Mesothelial cell of epicardium (in vitro differentiated cells): ENCODE measurements around the gene DDIAS. TPM values are rescaled to one million over a fixed set of nuclear protein-coding genes. Genes with fewer than 3 reads are reported as not detected.

ENCODE experiments used
- DNase-seq, 2 experiments: peaks; one replicate each; pipeline ENCODE4 v3.0.0; 2021; ENCODE audit warnings: low spot score in 2 of 2; ENCODE audit not compliant: unreplicated experiment in 2 of 2
- H3K27ac Mint-ChIP-seq: 2 replicates; pipeline ENCODE4 v1.8.0; 2021; ENCODE audit warnings: mixed read lengths
- H3K27me3 Mint-ChIP-seq: 2 replicates; pipeline ENCODE4 v1.8.0; 2021; ENCODE audit warnings: low read depth, mixed read lengths
- H3K36me3 Mint-ChIP-seq: 2 replicates; pipeline ENCODE4 v1.8.0; 2021; ENCODE audit warnings: mixed read lengths
- H3K4me1 Mint-ChIP-seq: 2 replicates; pipeline ENCODE4 v1.8.0; 2021; ENCODE audit warnings: mixed read lengths
- H3K4me3 Mint-ChIP-seq: 2 replicates; pipeline ENCODE4 v1.8.0; 2021; ENCODE audit warnings: mild to moderate bottlenecking, moderate library complexity, mixed read lengths
- H3K9me3 Mint-ChIP-seq: 2 replicates; pipeline ENCODE4 v1.8.0; 2021; ENCODE audit warnings: mixed read lengths
- total RNA-seq: library from RNA; stranded (reverse); gene quantifications from 3 replicates; pipeline ENCODE4 v1.2.1, GENCODE V29; 2021
- TF ChIP-seq, protein P1 (sequence below): fragments of 200-600 bp; sonication (generic); IDR thresholded peaks from one replicate; pipeline ENCODE4 v1.5.0; 2021; ENCODE audit warnings: antibody characterized with exemption; ENCODE audit not compliant: unreplicated experiment

DDIAS gene
- total RNA-seq, 1 donor from 2014 or later = 5.6 TPM

DNA sequence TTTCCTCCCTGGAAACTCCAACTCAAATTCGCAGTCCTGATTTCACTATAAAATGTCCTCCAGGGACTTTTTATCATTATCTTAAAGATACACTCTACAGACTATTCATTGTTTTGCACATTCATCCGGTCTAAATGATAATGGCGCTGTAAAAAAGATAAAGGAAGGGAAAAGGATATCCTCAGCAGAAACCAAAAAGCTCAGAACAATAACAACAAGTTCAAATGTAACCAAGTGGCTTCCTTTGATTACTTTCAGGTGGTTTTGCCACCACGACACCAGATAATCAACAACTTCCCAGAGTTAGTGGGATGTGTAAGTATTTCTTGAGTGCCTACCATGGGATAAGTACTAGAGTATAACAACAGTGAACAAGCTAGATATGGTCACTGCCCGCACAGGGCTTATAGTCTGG is 27.6 kb upstream of the DDIAS start:
- H3K4me1 Mint-ChIP-seq = peaks cover 13% of the 10 kb centered on the region
- H3K27ac Mint-ChIP-seq = peak overlapping the region; percentile 43
- no peak overlapping the region for H3K4me3 Mint-ChIP-seq
- H3K27me3 Mint-ChIP-seq = no peaks in the 10 kb centered on the region
- H3K9me3 Mint-ChIP-seq = peaks cover 20% of the 10 kb centered on the region
- TF ChIP-seq, protein P1, sequence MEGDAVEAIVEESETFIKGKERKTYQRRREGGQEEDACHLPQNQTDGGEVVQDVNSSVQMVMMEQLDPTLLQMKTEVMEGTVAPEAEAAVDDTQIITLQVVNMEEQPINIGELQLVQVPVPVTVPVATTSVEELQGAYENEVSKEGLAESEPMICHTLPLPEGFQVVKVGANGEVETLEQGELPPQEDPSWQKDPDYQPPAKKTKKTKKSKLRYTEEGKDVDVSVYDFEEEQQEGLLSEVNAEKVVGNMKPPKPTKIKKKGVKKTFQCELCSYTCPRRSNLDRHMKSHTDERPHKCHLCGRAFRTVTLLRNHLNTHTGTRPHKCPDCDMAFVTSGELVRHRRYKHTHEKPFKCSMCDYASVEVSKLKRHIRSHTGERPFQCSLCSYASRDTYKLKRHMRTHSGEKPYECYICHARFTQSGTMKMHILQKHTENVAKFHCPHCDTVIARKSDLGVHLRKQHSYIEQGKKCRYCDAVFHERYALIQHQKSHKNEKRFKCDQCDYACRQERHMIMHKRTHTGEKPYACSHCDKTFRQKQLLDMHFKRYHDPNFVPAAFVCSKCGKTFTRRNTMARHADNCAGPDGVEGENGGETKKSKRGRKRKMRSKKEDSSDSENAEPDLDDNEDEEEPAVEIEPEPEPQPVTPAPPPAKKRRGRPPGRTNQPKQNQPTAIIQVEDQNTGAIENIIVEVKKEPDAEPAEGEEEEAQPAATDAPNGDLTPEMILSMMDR = no peak
- no peak for DNase-seq
- peaks cover 20% of the 10 kb centered on the region for H3K36me3 Mint-ChIP-seq

DNA sequence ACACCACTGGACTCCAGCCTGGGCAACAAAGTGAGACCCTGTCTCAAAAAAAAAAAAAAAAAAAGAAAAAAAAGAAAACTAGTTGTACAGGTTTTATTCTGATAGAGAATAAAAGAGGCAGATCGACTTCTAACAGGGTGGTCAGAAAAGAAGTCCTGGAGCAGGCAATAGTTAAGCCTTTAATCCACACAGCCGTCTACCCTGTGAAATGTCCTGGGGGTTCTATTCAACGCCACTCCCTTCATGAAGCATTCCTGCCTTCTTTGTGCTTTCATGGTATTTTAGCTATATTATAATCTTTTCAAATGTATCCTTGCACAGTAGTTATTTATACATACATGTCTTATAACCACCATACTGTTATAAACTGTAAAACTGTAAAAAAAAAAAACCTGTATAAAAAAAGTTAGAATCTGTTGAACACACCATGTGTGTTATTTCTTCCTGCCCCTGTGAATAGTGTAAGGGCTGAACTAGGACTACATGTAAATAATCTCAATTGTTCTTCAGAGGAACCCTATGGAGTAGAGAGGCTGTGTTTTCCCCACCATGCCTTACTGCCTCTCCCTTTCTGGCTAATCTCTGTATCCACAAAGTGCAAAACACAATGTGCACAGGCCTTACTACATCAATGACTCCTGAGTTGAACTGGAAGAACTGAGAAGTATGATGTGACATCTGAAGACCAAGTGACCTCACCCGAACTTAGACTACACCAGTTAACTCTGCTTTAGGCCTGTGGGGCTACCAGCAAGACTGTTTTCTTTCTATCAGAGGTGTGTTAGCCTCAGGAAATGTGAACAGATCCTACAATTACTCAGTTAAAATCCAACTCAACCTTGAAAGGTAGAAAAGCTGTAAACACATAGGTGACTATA is 26.7 kb upstream of the DDIAS start:
- Mint-ChIP-seq H3K36me3 (peaks cover 28% of the 10 kb centered on the region), H3K4me1 (peaks cover 13% of the 10 kb centered on the region), H3K27me3 (no peaks in the 10 kb centered on the region), H3K9me3 (peaks cover 26% of the 10 kb centered on the region), H3K4me3 (no peak overlapping the region), H3K27ac (no peak overlapping the region)
- no peak for DNase-seq
- TF ChIP-seq, protein P1 = no peak

DNA sequence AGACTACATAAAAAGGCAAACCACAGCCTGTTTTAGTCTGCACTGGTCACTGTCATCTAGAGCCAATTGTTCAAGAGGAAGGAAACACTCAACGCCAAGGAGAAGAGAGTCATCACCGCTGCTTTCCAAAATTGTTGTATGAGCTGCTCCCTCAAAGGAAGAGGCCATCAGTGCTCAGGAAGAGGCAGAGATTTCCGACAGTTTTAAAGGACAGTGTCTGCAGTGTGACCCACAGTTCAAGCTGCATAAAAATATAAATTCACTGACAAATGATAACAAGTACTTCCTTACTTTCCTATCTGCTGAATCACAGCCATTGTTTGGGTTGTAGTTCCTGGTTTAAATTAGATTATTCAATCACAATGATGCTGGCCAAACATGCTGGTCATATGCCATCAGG is 17.7 kb upstream of the DDIAS start:
- Mint-ChIP-seq H3K4me1 (peaks cover 8% of the 10 kb centered on the region), H3K27me3 (no peaks in the 10 kb centered on the region), H3K4me3 (no peak overlapping the region), H3K27ac (no peak overlapping the region), H3K9me3 (peaks cover 18% of the 10 kb centered on the region), H3K36me3 (peaks cover 28% of the 10 kb centered on the region)
- TF ChIP-seq, protein P1 = no peak
- no peak for DNase-seq

DNA sequence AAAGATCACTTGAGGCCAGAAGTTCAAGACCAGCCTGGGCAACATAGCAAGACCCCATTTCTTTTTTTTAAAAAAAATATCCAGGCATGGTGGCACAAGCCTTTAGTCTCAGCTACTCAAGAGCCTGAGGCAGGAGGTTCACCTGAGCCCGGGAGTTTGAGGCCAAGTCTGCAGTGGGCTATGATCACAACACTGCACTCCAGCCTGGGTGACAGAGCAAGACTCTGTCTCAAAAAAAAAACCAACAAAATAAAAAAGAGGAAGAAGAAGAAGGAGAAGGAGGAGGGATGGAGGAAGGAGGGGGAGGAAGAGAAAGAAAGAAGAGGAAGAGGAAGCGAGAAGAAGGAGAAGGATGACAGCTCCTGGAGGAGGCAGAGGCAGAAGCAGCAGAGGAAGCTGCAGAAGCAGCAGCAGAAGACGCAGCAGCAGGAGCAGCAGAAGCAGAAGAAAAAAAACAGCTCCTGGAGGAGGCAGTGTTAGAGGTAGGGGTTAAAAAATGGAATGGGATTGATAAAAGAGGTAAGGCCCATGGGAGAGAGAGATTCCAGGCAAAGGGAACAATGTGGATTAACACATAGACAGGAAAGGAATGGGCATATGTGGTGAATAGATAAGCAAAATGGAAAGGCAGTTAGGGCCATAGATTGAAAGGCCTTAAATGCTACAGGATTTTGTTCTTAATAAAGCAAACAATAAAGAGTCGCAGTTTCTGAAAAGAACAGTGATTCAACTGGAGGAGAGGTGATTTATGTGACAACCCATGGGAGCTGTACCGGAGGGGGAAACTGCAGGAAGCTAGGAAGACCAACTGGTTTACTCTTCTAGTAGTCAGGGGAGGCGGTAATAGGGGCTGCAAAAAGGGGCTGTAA is 12.2 kb upstream of the DDIAS start:
- Mint-ChIP-seq H3K36me3 (peaks cover 3% of the 10 kb centered on the region), H3K4me1 (peaks cover 8% of the 10 kb centered on the region), H3K27ac (no peak overlapping the region), H3K9me3 (no peaks in the 10 kb centered on the region), H3K27me3 (no peaks in the 10 kb centered on the region), H3K4me3 (no peak overlapping the region)
- TF ChIP-seq, protein P1 = no peak
- no peak for DNase-seq

DNA sequence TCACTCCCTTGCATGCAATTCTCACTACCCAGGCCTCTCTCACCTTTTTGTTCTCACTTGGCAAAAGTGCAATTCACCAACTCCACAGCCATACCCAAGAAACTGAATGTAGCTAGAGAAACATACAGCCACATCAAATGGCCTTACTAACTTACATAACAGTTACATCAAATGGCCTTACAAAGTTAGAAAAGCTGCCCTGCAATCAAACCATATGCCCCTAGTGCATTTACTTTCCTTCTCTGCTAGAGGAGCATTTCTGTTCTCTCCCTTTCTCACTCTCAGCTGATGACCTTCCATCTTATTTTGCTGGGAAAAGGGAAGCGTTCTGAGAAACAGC is 11.6 kb upstream of the DDIAS start:
- Mint-ChIP-seq H3K27ac (no peak overlapping the region), H3K27me3 (no peaks in the 10 kb centered on the region), H3K36me3 (peaks cover 3% of the 10 kb centered on the region), H3K4me3 (no peak overlapping the region), H3K9me3 (no peaks in the 10 kb centered on the region), H3K4me1 (peaks cover 8% of the 10 kb centered on the region)
- no peak for DNase-seq
- TF ChIP-seq, protein P1 = no peak
